SK-N-SH treated with all-trans-retinoic acid at 6 μM for 48 hours (cell line): Measurements from ENCODE around the gene SLC24A4.

Experiments
- ARNTL ChIP-seq: fragments of 450-650 bp; formaldehyde crosslinking; IDR thresholded peaks from 2 replicates; pipeline ENCODE4 v1.5.0; 2020; ENCODE audit warnings: low read depth, mild to moderate bottlenecking, moderate library complexity, borderline replicate concordance
- BACH2 ChIP-seq: fragments of 250-450 bp; sonication (Bioruptor Pico); IDR thresholded peaks from 2 replicates; pipeline ENCODE4 v1.9.0; 2021; ENCODE audit warnings: mild to moderate bottlenecking, borderline replicate concordance
- ISL1 ChIP-seq: fragments of 250-450 bp; sonication (Bioruptor Pico); IDR thresholded peaks from 2 replicates; pipeline ENCODE4 v2.1.2; 2022; ENCODE audit warnings: mild to moderate bottlenecking, moderate library complexity
- PPARA ChIP-seq: fragments of 250-450 bp; sonication (Bioruptor Pico); IDR thresholded peaks from 2 replicates; pipeline ENCODE4 v1.5.0; 2020; ENCODE audit warnings: mild to moderate bottlenecking, borderline replicate concordance
- RARB ChIP-seq: fragments of 250-450 bp; sonication (Bioruptor Pico); IDR thresholded peaks from 2 replicates; pipeline ENCODE4 v1.8.0; 2021; ENCODE audit warnings: mild to moderate bottlenecking, moderate library complexity
- SNAI2 ChIP-seq: fragments of 250-450 bp; sonication (Bioruptor Pico); IDR thresholded peaks from 2 replicates; pipeline ENCODE4 v1.5.0; 2020; ENCODE audit warnings: mild to moderate bottlenecking, moderate library complexity
- TOX ChIP-seq: fragments of 250-450 bp; sonication (Bioruptor Pico); IDR thresholded peaks from 2 replicates; pipeline ENCODE4 v1.8.0; 2021; ENCODE audit warnings: mild to moderate bottlenecking, moderate library complexity, borderline replicate concordance
- ZC3H10 ChIP-seq: fragments of 250-450 bp; sonication (Bioruptor Pico); IDR thresholded peaks from 2 replicates; pipeline ENCODE4 v1.5.1; 2021; ENCODE audit warnings: mild to moderate bottlenecking, moderate library complexity
- ZFP3 ChIP-seq: fragments of 250-450 bp; sonication (Bioruptor Pico); IDR thresholded peaks from 2 replicates; pipeline ENCODE4 v1.5.0; 2020; ENCODE audit warnings: mild to moderate bottlenecking, moderate library complexity
- ZFP30 ChIP-seq: fragments of 450-650 bp; formaldehyde crosslinking; IDR thresholded peaks from 2 replicates; pipeline ENCODE4 v1.5.0; 2022; ENCODE audit warnings: mild to moderate bottlenecking, moderate library complexity
- ZNF565 ChIP-seq: fragments of 450-650 bp; formaldehyde crosslinking; conservative IDR thresholded peaks from 2 replicates; pipeline ENCODE4 v1.5.0; 2020; ENCODE audit warnings: low read depth, mild to moderate bottlenecking, moderate library complexity
- TF ChIP-seq, protein P1 (sequence below): fragments of 250-450 bp; sonication (Bioruptor Pico); IDR thresholded peaks from 2 replicates; pipeline ENCODE4 v1.5.0; 2020; ENCODE audit warnings: mild to moderate bottlenecking, moderate library complexity

- TF ChIP-seq, protein P1, sequence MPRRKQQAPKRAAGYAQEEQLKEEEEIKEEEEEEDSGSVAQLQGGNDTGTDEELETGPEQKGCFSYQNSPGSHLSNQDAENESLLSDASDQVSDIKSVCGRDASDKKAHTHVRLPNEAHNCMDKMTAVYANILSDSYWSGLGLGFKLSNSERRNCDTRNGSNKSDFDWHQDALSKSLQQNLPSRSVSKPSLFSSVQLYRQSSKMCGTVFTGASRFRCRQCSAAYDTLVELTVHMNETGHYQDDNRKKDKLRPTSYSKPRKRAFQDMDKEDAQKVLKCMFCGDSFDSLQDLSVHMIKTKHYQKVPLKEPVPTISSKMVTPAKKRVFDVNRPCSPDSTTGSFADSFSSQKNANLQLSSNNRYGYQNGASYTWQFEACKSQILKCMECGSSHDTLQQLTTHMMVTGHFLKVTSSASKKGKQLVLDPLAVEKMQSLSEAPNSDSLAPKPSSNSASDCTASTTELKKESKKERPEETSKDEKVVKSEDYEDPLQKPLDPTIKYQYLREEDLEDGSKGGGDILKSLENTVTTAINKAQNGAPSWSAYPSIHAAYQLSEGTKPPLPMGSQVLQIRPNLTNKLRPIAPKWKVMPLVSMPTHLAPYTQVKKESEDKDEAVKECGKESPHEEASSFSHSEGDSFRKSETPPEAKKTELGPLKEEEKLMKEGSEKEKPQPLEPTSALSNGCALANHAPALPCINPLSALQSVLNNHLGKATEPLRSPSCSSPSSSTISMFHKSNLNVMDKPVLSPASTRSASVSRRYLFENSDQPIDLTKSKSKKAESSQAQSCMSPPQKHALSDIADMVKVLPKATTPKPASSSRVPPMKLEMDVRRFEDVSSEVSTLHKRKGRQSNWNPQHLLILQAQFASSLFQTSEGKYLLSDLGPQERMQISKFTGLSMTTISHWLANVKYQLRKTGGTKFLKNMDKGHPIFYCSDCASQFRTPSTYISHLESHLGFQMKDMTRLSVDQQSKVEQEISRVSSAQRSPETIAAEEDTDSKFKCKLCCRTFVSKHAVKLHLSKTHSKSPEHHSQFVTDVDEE (CRISPR knock-in tag), result no peak
- no peak for TF ChIP-seq ZFP30 (CRISPR knock-in tag)
- TF ChIP-seq ARNTL (CRISPR knock-in tag), result no peak
- TF ChIP-seq ZFP3 (CRISPR knock-in tag), result no peak
- no peak for TF ChIP-seq RARB (CRISPR knock-in tag)
- no peak for TF ChIP-seq PPARA
- TF ChIP-seq ISL1, result no peak
- TF ChIP-seq TOX, result no peak
- TF ChIP-seq ZNF565, result no peak
- TF ChIP-seq ZC3H10 (CRISPR knock-in tag), result no peak
- TF ChIP-seq SNAI2 (CRISPR knock-in tag), result no peak
- TF ChIP-seq BACH2 (CRISPR knock-in tag), result no peak
These were observed 5.5 kb upstream of the SLC24A4 start for GRCh38 chr14:92317511-92317910.
